Erythroblast (primary cell): Measurements from ENCODE around the gene PGAM2.

Experiments
- GATA1 ChIP-seq: IDR thresholded peaks from 2 replicates; pipeline ENCODE4 v1.6.1; 2011; ENCODE audit warnings: low read depth, mild to moderate bottlenecking, control low read depth, low read length, moderate library complexity
- POLR2A ChIP-seq: IDR thresholded peaks from 2 replicates; pipeline ENCODE4 v1.6.1; 2011; ENCODE audit warnings: mild to moderate bottlenecking, low read length

- TF ChIP-seq POLR2A (no peak), GATA1 (no peak)
Observed at GRCh38 chr7:44105832-44106231, 40.5 kb upstream of the PGAM2 start.
